Measurements from ENCODE around the gene TLR2. TPM values are rescaled to one million over a fixed set of nuclear protein-coding genes. Genes with fewer than 3 reads are reported as not detected.

Gene TLR2
- total RNA-seq, 1 donor from 2014 or later = 14.5 TPM

GRCh38 chr4:153735906-153736461 is 51.9 kb downstream of the TLR2 start:
- H3K27me3 ChIP-seq = no peaks in the 10 kb centered on the region
- no peaks in the 10 kb centered on the region for H3K36me3 ChIP-seq
- no peak overlapping the region for H3K27ac ChIP-seq
- no peak overlapping the region for H3K4me3 ChIP-seq
- H3K4me1 ChIP-seq = no peaks in the 10 kb centered on the region
- no peaks in the 10 kb centered on the region for H3K9me3 ChIP-seq
- intact Hi-C loops (cut with DNase I) = no loop called here
- no peak for DNase-seq (ENCODE audit: extremely low spot score in 2 of 2)
- TF ChIP-seq POLR2A (IDR thresholded peaks at IDR 0.05) (no peak), POLR2AphosphoS5 (IDR thresholded peaks at IDR 0.05; ENCODE audit: insufficient read depth in 1 of 2, low read depth in 1 of 2) (no peak)
- TF ChIP-seq, protein P1, sequence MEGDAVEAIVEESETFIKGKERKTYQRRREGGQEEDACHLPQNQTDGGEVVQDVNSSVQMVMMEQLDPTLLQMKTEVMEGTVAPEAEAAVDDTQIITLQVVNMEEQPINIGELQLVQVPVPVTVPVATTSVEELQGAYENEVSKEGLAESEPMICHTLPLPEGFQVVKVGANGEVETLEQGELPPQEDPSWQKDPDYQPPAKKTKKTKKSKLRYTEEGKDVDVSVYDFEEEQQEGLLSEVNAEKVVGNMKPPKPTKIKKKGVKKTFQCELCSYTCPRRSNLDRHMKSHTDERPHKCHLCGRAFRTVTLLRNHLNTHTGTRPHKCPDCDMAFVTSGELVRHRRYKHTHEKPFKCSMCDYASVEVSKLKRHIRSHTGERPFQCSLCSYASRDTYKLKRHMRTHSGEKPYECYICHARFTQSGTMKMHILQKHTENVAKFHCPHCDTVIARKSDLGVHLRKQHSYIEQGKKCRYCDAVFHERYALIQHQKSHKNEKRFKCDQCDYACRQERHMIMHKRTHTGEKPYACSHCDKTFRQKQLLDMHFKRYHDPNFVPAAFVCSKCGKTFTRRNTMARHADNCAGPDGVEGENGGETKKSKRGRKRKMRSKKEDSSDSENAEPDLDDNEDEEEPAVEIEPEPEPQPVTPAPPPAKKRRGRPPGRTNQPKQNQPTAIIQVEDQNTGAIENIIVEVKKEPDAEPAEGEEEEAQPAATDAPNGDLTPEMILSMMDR (IDR thresholded peaks at IDR 0.05) = no peak

DNA sequence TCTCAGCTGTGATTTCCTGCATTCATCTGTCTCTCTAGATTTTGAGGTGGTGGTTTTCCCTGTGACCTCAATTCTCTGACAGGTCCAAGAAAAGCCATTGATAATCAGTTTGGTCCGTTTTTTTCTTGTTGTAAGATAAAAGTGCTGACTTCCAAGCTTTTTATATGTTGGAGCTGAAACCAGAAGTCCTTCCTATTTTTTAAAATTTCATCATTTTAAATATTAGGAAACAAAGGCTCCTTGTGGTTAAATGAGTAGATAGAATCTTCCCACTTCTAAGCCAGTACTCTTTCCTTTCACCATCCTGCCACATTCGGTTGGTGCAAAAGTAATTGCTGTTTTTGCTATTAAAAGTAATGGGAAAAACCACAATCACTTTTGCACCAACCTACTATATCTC is 57.5 kb downstream of the TLR2 start:
- Histone ChIP-seq H3K27ac (no peak overlapping the region), H3K4me3 (no peak overlapping the region), H3K4me1 (no peaks in the 10 kb centered on the region), H3K9me3 (no peaks in the 10 kb centered on the region), H3K36me3 (no peaks in the 10 kb centered on the region), H3K27me3 (no peaks in the 10 kb centered on the region)
- no peak for DNase-seq (ENCODE audit: extremely low spot score in 2 of 2)
- intact Hi-C loops (cut with DNase I) = no loop called here
- TF ChIP-seq POLR2AphosphoS5 (IDR thresholded peaks at IDR 0.05; ENCODE audit: insufficient read depth in 1 of 2, low read depth in 1 of 2) = no peak
- TF ChIP-seq, protein P1 (IDR thresholded peaks at IDR 0.05) = no peak
- TF ChIP-seq POLR2A (IDR thresholded peaks at IDR 0.05) = no peak

GRCh38 chr4:153745651-153746050 is 61.6 kb downstream of the TLR2 start:
- H3K36me3 ChIP-seq = no peaks in the 10 kb centered on the region
- no peak overlapping the region for H3K27ac ChIP-seq
- H3K4me3 ChIP-seq = no peak overlapping the region
- peaks cover 9% of the 10 kb centered on the region for H3K4me1 ChIP-seq
- TF ChIP-seq, protein P1 (IDR thresholded peaks at IDR 0.05) = no peak
- no peak for TF ChIP-seq POLR2A (IDR thresholded peaks at IDR 0.05)
- TF ChIP-seq POLR2AphosphoS5 (IDR thresholded peaks at IDR 0.05; ENCODE audit: insufficient read depth in 1 of 2, low read depth in 1 of 2) = no peak
- intact Hi-C loops (cut with DNase I) = no loop called here
- no peaks in the 10 kb centered on the region for H3K27me3 ChIP-seq
- DNase-seq (ENCODE audit: extremely low spot score in 2 of 2) = no peak
- no peaks in the 10 kb centered on the region for H3K9me3 ChIP-seq

DNA sequence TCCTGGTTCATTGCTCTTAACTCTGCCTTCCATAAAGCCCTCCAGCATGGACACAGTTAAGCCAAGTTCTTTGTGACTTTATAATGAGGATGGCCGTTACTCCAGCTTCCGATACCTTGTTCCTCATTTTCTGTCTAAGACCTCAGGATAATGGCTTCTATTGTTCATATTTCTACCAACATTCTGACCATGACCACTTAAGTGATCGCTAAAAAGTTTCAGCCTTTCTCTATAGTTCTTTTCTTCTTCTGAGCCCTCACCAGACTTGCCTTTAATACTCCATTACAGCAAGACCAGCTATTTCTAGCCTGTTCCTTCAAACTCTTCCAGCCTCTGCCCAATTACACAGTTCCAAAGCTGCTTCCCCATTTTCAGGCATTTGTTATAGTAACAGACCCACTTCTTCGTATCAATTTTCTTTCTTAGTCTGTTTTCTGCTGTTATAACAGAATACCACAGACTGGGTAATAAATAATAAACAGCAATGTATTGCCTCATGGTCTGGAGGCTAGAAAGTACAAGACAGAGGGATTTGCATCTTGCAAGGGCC is 63.4 kb downstream of the TLR2 start:
- H3K27ac ChIP-seq = no peak overlapping the region
- intact Hi-C loops (cut with DNase I) = no loop called here
- no peak overlapping the region for H3K4me3 ChIP-seq
- no peak for DNase-seq (ENCODE audit: extremely low spot score in 2 of 2)
- H3K4me1 ChIP-seq = peaks cover 9% of the 10 kb centered on the region
- no peaks in the 10 kb centered on the region for H3K36me3 ChIP-seq
- no peak for TF ChIP-seq POLR2A (IDR thresholded peaks at IDR 0.05)
- H3K9me3 ChIP-seq = no peaks in the 10 kb centered on the region
- H3K27me3 ChIP-seq = no peaks in the 10 kb centered on the region

DNA sequence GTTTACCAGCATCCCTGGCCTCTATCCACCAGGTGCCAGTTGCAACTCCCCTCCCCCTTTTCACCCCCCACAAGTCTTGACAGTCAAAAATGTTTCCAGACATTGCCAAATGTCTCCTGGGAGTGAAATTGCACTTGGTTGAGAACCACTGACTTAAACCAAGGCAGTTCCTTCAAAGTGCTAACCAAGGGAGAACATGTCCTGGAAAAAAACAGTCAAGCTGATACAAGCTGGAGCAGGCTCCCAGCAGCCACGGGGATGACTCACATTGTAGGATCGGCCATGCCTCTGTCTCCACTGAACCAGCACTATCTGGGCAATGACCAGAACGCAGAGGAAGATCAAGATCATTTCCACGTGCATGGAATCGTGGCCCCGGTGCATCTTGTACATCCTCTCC is 64.3 kb downstream of the TLR2 start:
- H3K9me3 ChIP-seq = no peaks in the 10 kb centered on the region
- no peak overlapping the region for H3K4me3 ChIP-seq
- peaks cover 9% of the 10 kb centered on the region for H3K4me1 ChIP-seq
- no peak for DNase-seq (ENCODE audit: extremely low spot score in 2 of 2)
- H3K27ac ChIP-seq = no peak overlapping the region
- intact Hi-C loops (cut with DNase I) = no loop called here
- H3K36me3 ChIP-seq = no peaks in the 10 kb centered on the region
- TF ChIP-seq, protein P1 (IDR thresholded peaks at IDR 0.05) = no peak
- TF ChIP-seq POLR2AphosphoS5 (IDR thresholded peaks at IDR 0.05; ENCODE audit: insufficient read depth in 1 of 2, low read depth in 1 of 2) = no peak
- no peak for TF ChIP-seq POLR2A (IDR thresholded peaks at IDR 0.05)
- no peaks in the 10 kb centered on the region for H3K27me3 ChIP-seq

Measured in vagina (tissue), 2 donors.